Measurements from ENCODE around the gene OTUD7B. TPM values are rescaled to one million over a fixed set of nuclear protein-coding genes. Genes with fewer than 3 reads are reported as not detected.
A peak's percentile ranks its signal among the peaks of the same experiment; 100 is the strongest.
"Not testable (repeated sequence)": the region's sequence is repeated elsewhere in the genome, so short reads cannot be mapped to it uniquely, and the experiment has no call there.

Gene OTUD7B
- total RNA-seq, 3 donors from 2014 or later (not counting 1 experiment from before 2014, with no cell fraction given): 10.6 to 19.6 (median 12.3) TPM

DNA sequence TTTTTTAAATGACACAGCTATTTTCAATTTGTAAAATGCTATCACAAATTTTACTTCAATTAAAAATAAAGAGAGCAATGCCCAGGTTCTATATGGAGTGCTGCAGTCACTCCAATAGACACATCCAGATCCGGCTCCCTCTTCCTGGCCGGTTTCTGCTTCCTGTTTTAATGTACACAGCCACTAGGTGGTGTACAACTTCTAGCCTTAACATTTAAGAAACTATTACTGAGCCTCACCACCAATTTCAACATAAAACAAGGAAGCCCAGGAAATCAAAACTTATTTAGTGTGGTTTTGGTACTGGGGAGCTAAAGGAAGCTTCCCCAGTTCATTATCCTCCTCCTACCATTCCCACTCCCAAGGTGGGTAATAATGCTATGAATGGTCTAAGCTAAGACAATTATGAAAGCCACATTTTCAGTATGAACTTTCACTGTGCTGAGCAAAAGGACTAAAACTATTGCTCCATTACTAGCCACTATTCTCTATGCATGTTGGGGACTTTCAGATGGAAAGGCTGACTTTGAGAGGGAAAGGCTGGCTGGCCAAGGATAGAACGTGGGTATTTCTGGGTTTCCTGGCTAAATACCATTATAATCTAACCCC lies 48.4 kb downstream of the OTUD7B start:
- Mint-ChIP-seq H3K27me3 (ENCODE audit: low read depth in 2 of 2) (no peaks in the 10 kb centered on the region), H3K4me3 (no peak overlapping the region), H3K4me1 (peaks cover 0 to 9% of the 10 kb centered on the region in 2 donors), H3K9me3 (no peaks in the 10 kb centered on the region), H3K36me3 (peaks cover 12% of the 10 kb centered on the region), H3K27ac (peak overlapping the region in 1 of 2 donors; percentile 37)
- no peaks in the 10 kb centered on the region for H3K9me3 ChIP-seq (ENCODE audit: control insufficient read depth, insufficient read depth, low read length)
- no peak overlapping the region for H3K4me3 ChIP-seq (ENCODE audit: low read length)
- TF ChIP-seq, protein P1, sequence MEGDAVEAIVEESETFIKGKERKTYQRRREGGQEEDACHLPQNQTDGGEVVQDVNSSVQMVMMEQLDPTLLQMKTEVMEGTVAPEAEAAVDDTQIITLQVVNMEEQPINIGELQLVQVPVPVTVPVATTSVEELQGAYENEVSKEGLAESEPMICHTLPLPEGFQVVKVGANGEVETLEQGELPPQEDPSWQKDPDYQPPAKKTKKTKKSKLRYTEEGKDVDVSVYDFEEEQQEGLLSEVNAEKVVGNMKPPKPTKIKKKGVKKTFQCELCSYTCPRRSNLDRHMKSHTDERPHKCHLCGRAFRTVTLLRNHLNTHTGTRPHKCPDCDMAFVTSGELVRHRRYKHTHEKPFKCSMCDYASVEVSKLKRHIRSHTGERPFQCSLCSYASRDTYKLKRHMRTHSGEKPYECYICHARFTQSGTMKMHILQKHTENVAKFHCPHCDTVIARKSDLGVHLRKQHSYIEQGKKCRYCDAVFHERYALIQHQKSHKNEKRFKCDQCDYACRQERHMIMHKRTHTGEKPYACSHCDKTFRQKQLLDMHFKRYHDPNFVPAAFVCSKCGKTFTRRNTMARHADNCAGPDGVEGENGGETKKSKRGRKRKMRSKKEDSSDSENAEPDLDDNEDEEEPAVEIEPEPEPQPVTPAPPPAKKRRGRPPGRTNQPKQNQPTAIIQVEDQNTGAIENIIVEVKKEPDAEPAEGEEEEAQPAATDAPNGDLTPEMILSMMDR (IDR thresholded peaks at IDR 0.05): peak; percentile 86
- ATAC-seq (peak; percentile 79 to 93 (median 81)), DNase-seq (peak in 1 of 2 donors; percentile 80)
- intact Hi-C loops (cut with micrococcal nuclease): loop anchor here (1.0 kb wide), 4 partner anchors 88 to 259 kb away; no protein-coding TSS in a partner anchor
- H3K4me1 ChIP-seq (ENCODE audit: control insufficient read depth, insufficient read depth, low read length): no peaks in the 10 kb centered on the region
- no peak overlapping the region for H3K27ac ChIP-seq (ENCODE audit: low read length)
- no peaks in the 10 kb centered on the region for H3K27me3 ChIP-seq (ENCODE audit: control insufficient read depth, insufficient read depth, low read length)
- peaks cover 32% of the 10 kb centered on the region for H3K36me3 ChIP-seq (ENCODE audit: control insufficient read depth, insufficient read depth, low read length)
- 3% methylated on average over 2 of the region's 3 CpGs for WGBS (ENCODE audit: insufficient coverage)

DNA sequence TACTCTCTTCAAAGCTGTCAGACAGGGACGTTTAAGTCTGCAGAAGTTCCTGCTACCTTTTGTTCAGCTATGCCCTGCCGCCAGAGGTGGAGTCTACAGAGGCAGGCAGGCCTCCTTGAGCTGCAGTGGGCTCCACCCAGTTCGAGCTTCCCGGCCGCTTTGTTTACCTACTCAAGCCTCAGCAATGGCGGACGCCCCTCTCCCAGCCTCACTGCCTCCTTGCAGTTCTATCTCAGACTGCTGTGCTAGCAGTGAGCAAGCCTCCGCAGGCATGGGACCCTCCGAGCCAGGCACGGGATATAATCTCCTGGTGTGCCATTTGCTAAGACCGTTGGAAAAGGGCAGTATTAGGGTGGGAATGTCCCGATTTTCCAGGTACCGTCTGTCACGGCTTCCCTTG lies 53.0 kb downstream of the OTUD7B start:
- DNase-seq; ATAC-seq; H3K4me1 Mint-ChIP-seq; H3K9me3 ChIP-seq (ENCODE audit: control insufficient read depth, insufficient read depth, low read length); H3K4me3 Mint-ChIP-seq; H3K27ac Mint-ChIP-seq; H3K27ac ChIP-seq (ENCODE audit: low read length); H3K36me3 Mint-ChIP-seq; H3K36me3 ChIP-seq (ENCODE audit: control insufficient read depth, insufficient read depth, low read length); H3K4me3 ChIP-seq (ENCODE audit: low read length); H3K9me3 Mint-ChIP-seq; H3K27me3 ChIP-seq (ENCODE audit: control insufficient read depth, insufficient read depth, low read length); H3K27me3 Mint-ChIP-seq (ENCODE audit: low read depth in 2 of 2); intact Hi-C loops (cut with micrococcal nuclease); H3K4me1 ChIP-seq (ENCODE audit: control insufficient read depth, insufficient read depth, low read length): not testable (repeated sequence)
- 95% methylated on average over 14 of the region's 14 CpGs for WGBS (ENCODE audit: insufficient coverage)

DNA sequence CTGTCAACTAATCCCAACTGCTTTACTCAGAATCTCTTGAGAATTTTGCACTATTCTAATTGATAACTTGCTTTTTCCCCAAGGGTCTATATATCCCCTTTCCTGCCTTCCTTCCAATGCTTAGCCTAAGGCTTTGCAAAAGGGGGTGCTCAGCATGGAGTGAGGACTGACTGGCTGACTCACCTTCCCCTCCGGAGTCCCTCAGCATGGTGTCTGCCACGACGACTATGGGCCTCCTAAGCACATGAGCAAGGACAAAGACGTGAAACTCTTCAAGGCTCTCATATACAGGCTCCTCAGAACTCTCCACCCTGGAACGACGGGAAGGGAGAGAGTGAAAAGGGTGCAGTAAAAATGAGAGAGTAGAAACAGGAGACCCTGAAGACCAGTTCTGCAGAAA lies 60.6 kb downstream of the OTUD7B start:
- H3K4me1 Mint-ChIP-seq: no peaks in the 10 kb centered on the region
- peaks cover 8% of the 10 kb centered on the region for H3K36me3 ChIP-seq (ENCODE audit: control insufficient read depth, insufficient read depth, low read length)

DNA sequence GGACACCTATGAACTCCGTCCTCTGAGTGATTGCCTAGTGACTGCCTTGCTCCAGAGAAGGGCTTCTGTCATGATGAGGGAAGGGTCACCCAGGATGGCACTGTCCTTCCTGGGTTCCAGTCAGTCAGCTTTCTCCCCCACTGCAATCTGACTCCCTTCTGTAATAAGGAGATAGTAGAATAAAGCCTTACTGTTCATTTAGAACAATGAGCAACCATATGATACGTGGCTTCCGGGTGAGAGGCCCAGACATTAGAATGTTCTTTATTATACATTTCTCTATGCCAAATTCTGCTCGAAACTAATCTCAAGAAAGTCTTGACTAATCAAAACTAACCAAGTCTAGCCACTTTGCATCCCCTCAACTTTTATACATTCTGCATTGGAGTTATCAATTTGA lies 65.3 kb downstream of the OTUD7B start:
- no peak for ATAC-seq

More for the DNA sequence above, 60.6 kb downstream of the OTUD7B start:
- WGBS (ENCODE audit: insufficient coverage): 99% methylated on average over 6 of the region's 6 CpGs
- H3K27me3 ChIP-seq (ENCODE audit: control insufficient read depth, insufficient read depth, low read length): no peaks in the 10 kb centered on the region
- H3K4me3 ChIP-seq (ENCODE audit: low read length): no peak overlapping the region
- Mint-ChIP-seq H3K27ac (no peak overlapping the region), H3K27me3 (ENCODE audit: low read depth in 2 of 2) (no peaks in the 10 kb centered on the region), H3K36me3 (peaks cover 6% of the 10 kb centered on the region), H3K9me3 (no peaks in the 10 kb centered on the region), H3K4me3 (no peak overlapping the region)
- H3K27ac ChIP-seq (ENCODE audit: low read length): no peak overlapping the region
- ATAC-seq (no peak), DNase-seq (no peak)
- no peaks in the 10 kb centered on the region for H3K9me3 ChIP-seq (ENCODE audit: control insufficient read depth, insufficient read depth, low read length)
- intact Hi-C loops (cut with micrococcal nuclease): no loop called here
- H3K4me1 ChIP-seq (ENCODE audit: control insufficient read depth, insufficient read depth, low read length): no peaks in the 10 kb centered on the region
- TF ChIP-seq, protein P1 (IDR thresholded peaks at IDR 0.05): no peak

More for the DNA sequence above, 65.3 kb downstream of the OTUD7B start:
- Histone ChIP-seq H3K4me3 (ENCODE audit: low read length) (no peak overlapping the region), H3K36me3 (ENCODE audit: control insufficient read depth, insufficient read depth, low read length) (peaks cover 18% of the 10 kb centered on the region), H3K9me3 (ENCODE audit: control insufficient read depth, insufficient read depth, low read length) (no peaks in the 10 kb centered on the region), H3K4me1 (ENCODE audit: control insufficient read depth, insufficient read depth, low read length) (no peaks in the 10 kb centered on the region), H3K27me3 (ENCODE audit: control insufficient read depth, insufficient read depth, low read length) (no peaks in the 10 kb centered on the region), H3K27ac (ENCODE audit: low read length) (no peak overlapping the region)
- Mint-ChIP-seq H3K9me3 (no peaks in the 10 kb centered on the region), H3K27me3 (ENCODE audit: low read depth in 2 of 2) (no peaks in the 10 kb centered on the region), H3K27ac (no peak overlapping the region), H3K4me1 (no peaks in the 10 kb centered on the region), H3K36me3 (peaks cover 11% of the 10 kb centered on the region), H3K4me3 (no peak overlapping the region)
- DNase-seq: no peak
- TF ChIP-seq, protein P1 (IDR thresholded peaks at IDR 0.05): no peak
- intact Hi-C loops (cut with micrococcal nuclease): no loop called here
- 93% methylated on average over 4 of the region's 4 CpGs for WGBS (ENCODE audit: insufficient coverage)

All from natural killer cell (primary cell).